Naive thymus-derived CD4-positive, alpha-beta T cell (primary cell): ENCODE measurements around the gene RGS8. TPM values are rescaled to one million over a fixed set of nuclear protein-coding genes. Genes with fewer than 3 reads are reported as not detected.
"Not testable (repeated sequence)": the region's sequence is repeated elsewhere in the genome, so short reads cannot be mapped to it uniquely, and the experiment has no call there.

Experiments
- ATAC-seq: fragments of 150-1000 bp; cut with Tn5 transposase; 2 replicates; pipeline ENCODE4 v1.10.0; 2021; ENCODE audit warnings: mild to moderate bottlenecking, moderate library complexity
- CTCF ChIA-PET: fragments of 350-600 bp; sonication (Branson Sonifier 250); formaldehyde crosslinking; loops from one replicate; lab custom pipeline; 2021; ENCODE audit warnings: antibody characterized with exemption; lab: Charles Lee
- POLR2A ChIA-PET: fragments of 350-600 bp; sonication (Branson Sonifier 250); formaldehyde crosslinking; loops from one replicate; lab custom pipeline; 2021; ENCODE audit warnings: antibody characterized with exemption, inconsistent platforms; lab: Charles Lee
- DNase-seq, 9 donors: peaks; one replicate each; pipeline versions ENCODE4 v3.0.0 to v3.0.0-alpha.2; 2020 to 2022; ENCODE audit warnings: mixed read lengths in 1 of 9
- H3K27ac ChIP-seq: one replicate; pipeline ENCODE4 v1.7.0; 2013; ENCODE audit warnings: mild to moderate bottlenecking, low read depth, low read length, moderate library complexity
- H3K27me3 ChIP-seq, 2 donors: one replicate each; pipeline ENCODE4 v1.7.0; 2013; ENCODE audit warnings: low read length in 2 of 2, mild to moderate bottlenecking in 2 of 2, moderate library complexity in 2 of 2; ENCODE audit not compliant: control insufficient read depth in 2 of 2, insufficient read depth in 2 of 2
- H3K36me3 ChIP-seq, 3 experiments: 1 replicate in 2 of 3; 2 replicates in 1 of 3; pipeline ENCODE4 v1.7.0; 2013; ENCODE audit warnings: low read length in 3 of 3, mild to moderate bottlenecking in 3 of 3, moderate library complexity in 1 of 3; ENCODE audit not compliant: insufficient read depth in 3 of 3, control insufficient read depth in 2 of 3
- H3K4me1 ChIP-seq, 2 donors: one replicate each; pipeline ENCODE4 v1.7.0; 2013; ENCODE audit warnings: low read length in 2 of 2, mild to moderate bottlenecking in 2 of 2, moderate library complexity in 1 of 2; ENCODE audit not compliant: control insufficient read depth in 2 of 2, insufficient read depth in 2 of 2
- H3K4me3 ChIP-seq: 2 replicates; pipeline ENCODE4 v1.7.0; 2013; ENCODE audit warnings: mild to moderate bottlenecking, low read length
- H3K9me3 ChIP-seq, 3 experiments: 1 replicate in 2 of 3; 2 replicates in 1 of 3; pipeline ENCODE4 v1.7.0; 2013; ENCODE audit warnings: low read length in 3 of 3; ENCODE audit not compliant: control insufficient read depth in 2 of 3
- H3K27ac Mint-ChIP-seq, 9 donors: one replicate each; pipeline ENCODE4 v1.8.0; 2020 to 2022; ENCODE audit warnings: mixed read lengths in 9 of 9, mild to moderate bottlenecking in 8 of 9, moderate library complexity in 5 of 9, inconsistent platforms in 2 of 9
- H3K27me3 Mint-ChIP-seq, 5 donors: one replicate each; pipeline ENCODE4 v1.8.0; 2021 to 2022; ENCODE audit warnings: mixed read lengths in 5 of 5, mild to moderate bottlenecking in 1 of 5
- H3K36me3 Mint-ChIP-seq, 5 donors: one replicate each; pipeline ENCODE4 v1.8.0; 2020 to 2022; ENCODE audit warnings: mixed read lengths in 5 of 5, mild to moderate bottlenecking in 3 of 5, inconsistent platforms in 1 of 5
- H3K4me1 Mint-ChIP-seq, 7 donors: one replicate each; pipeline ENCODE4 v1.8.0; 2020 to 2022; ENCODE audit warnings: mixed read lengths in 7 of 7, mild to moderate bottlenecking in 3 of 7, inconsistent platforms in 1 of 7
- H3K4me3 Mint-ChIP-seq, 10 donors: one replicate each; pipeline ENCODE4 v1.8.0; 2020 to 2022; ENCODE audit warnings: mild to moderate bottlenecking in 10 of 10, mixed read lengths in 10 of 10, moderate library complexity in 6 of 10, inconsistent platforms in 2 of 10
- H3K9me3 Mint-ChIP-seq, 11 donors: one replicate each; pipeline ENCODE4 v1.8.0; 2020 to 2022; ENCODE audit warnings: mixed read lengths in 11 of 11, mild to moderate bottlenecking in 4 of 11, inconsistent platforms in 1 of 11, moderate library complexity in 1 of 11
- intact Hi-C, 2 donors: fragments of 100-400 bp; cut with micrococcal nuclease; formaldehyde crosslinking; loops; one replicate each; pipeline ENCODE4 v1.15.1; 2023
- polyA plus RNA-seq, 2 donors: library from polyadenylated mRNA; unstranded; fragments of 300-500 nt; fragmentation: Illumina TruSeq; gene quantifications; one replicate each; pipeline ENCODE4 v1.2.3, GENCODE V29; 2021
- total RNA-seq, 6 experiments: library from RNA in 5 of 6; stranded (reverse) in 5 of 6; gene quantifications; 1 replicate in 5 of 6; 2 replicates in 1 of 6; pipeline ENCODE4 v1.2.3 and lab custom pipeline; 2021 to 2026

Gene RGS8
- total and polyA plus RNA-seq, 7 experiments from 2014 or later: not detected

DNA sequence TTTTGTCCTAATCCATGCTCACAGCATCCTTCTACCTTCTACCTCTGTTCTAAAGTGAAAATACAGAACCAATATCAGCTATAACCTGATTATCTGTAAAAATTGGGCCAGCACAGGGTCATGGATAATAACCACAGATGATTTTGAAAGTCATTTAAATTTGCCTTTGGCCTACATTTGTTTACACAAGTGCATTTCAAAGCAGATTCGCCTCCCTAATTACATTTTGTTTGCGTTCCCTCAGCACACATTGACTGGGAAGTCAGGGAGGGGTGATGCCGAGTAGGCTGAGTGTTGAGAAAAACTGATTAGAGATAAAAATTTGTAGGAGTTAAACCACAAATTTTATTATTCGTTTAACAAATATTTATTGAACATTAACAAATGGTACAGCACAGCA is 19.2 kb upstream of the RGS8 start:
- H3K27me3 Mint-ChIP-seq: peaks cover 9 to 20% (median 15%) of the 10 kb centered on the region in 5 donors
- Histone ChIP-seq H3K36me3 (no peaks in the 10 kb centered on the region), H3K4me1 (no peaks in the 10 kb centered on the region), H3K27ac (no peak overlapping the region), H3K9me3 (no peaks in the 10 kb centered on the region), H3K27me3 (no peaks in the 10 kb centered on the region), H3K4me3 (no peak overlapping the region)
- intact Hi-C loops: no loop called here
- no peaks in the 10 kb centered on the region for H3K4me1 Mint-ChIP-seq
- DNase-seq (no peak), ATAC-seq (no peak)
- H3K4me3 Mint-ChIP-seq: no peak overlapping the region
- ChIA-PET CTCF (no interaction called here), POLR2A (no interaction called here)
- H3K36me3 Mint-ChIP-seq: peaks cover 0 to 1% (median 0%) of the 10 kb centered on the region in 5 donors
- no peaks in the 10 kb centered on the region for H3K9me3 Mint-ChIP-seq
- H3K27ac Mint-ChIP-seq: no peak overlapping the region

DNA sequence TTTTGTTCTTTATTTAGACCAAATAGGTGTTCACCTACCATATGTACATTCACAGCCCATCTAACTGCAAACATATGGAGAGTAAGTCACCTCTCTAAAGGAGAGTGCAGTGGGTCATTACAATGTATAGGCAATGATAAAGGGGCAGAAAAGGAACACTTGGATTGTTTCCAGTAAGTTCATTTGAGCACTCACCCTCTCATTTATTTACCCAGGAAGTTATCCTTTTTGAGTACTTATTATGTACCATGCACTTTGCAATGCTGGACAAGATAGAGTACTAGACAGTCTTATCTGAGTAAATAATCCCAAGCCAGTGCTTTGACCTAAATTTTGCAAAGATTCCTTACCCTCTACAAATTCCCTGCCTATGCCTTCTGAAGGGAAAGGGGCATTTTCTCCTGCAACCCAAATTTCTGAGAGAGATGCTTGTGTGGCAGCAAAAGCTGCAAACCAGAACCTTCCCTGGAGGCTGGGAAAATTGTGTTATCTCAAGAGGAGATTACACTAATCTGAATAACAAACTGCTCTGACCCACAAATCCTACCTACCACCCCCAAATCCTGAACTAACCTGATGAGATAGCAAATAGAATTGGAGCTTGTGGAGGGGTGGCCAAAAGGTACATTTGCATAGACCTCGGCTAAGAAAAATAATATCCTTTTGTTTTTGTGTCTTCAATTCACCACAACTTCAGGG is 18.6 kb upstream of the RGS8 start:
- no peak overlapping the region for H3K4me3 Mint-ChIP-seq
- H3K4me3 ChIP-seq: no peak overlapping the region
- no peaks in the 10 kb centered on the region for H3K27me3 ChIP-seq
- no peaks in the 10 kb centered on the region for H3K9me3 Mint-ChIP-seq
- no peak overlapping the region for H3K27ac ChIP-seq
- CTCF ChIA-PET: no interaction called here
- H3K27ac Mint-ChIP-seq: no peak overlapping the region
- intact Hi-C loops: no loop called here
- H3K4me1 ChIP-seq: no peaks in the 10 kb centered on the region
- POLR2A ChIA-PET: no interaction called here
- H3K36me3 ChIP-seq: no peaks in the 10 kb centered on the region
- no peaks in the 10 kb centered on the region for H3K9me3 ChIP-seq
- H3K36me3 Mint-ChIP-seq: peaks cover 0 to 1% (median 0%) of the 10 kb centered on the region in 5 donors
- DNase-seq (no peak), ATAC-seq (no peak)
- no peaks in the 10 kb centered on the region for H3K4me1 Mint-ChIP-seq
- H3K27me3 Mint-ChIP-seq: peaks cover 11 to 25% (median 16%) of the 10 kb centered on the region in 5 donors

DNA sequence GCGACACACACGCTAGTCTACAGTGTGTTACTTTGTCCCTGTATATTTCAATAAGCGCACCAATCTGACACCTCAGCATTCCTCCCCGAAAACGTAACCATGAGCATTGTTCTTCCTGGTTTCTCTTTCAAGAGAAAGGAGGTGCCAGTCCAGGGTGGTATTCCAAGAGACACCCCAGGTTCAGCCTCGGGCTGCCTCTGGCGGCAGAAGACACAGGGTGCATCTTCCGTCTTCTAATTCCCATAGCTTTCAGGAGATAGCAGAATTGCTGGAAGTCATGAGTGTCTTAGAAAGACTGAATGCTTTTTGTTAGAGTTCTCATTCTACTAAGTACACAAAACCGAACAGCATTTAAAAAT is 15.9 kb upstream of the RGS8 start:
- Histone ChIP-seq H3K27me3 (no peaks in the 10 kb centered on the region), H3K9me3 (no peaks in the 10 kb centered on the region), H3K36me3 (no peaks in the 10 kb centered on the region), H3K4me3 (no peak overlapping the region), H3K27ac (no peak overlapping the region), H3K4me1 (no peaks in the 10 kb centered on the region)
- no peaks in the 10 kb centered on the region for H3K9me3 Mint-ChIP-seq
- DNase-seq: no peak
- H3K4me1 Mint-ChIP-seq: no peaks in the 10 kb centered on the region
- no peak overlapping the region for H3K27ac Mint-ChIP-seq
- ChIA-PET CTCF (interaction anchor here (0.8 kb wide), 1 partner anchor 9 kb away, joined by 3 read pairs; no protein-coding TSS in a partner anchor), POLR2A (no interaction called here)
- H3K27me3 Mint-ChIP-seq: peaks cover 11 to 32% (median 20%) of the 10 kb centered on the region in 5 donors
- no peaks in the 10 kb centered on the region for H3K36me3 Mint-ChIP-seq
- intact Hi-C loops: no loop called here
- H3K4me3 Mint-ChIP-seq: no peak overlapping the region
- ATAC-seq: no peak

DNA sequence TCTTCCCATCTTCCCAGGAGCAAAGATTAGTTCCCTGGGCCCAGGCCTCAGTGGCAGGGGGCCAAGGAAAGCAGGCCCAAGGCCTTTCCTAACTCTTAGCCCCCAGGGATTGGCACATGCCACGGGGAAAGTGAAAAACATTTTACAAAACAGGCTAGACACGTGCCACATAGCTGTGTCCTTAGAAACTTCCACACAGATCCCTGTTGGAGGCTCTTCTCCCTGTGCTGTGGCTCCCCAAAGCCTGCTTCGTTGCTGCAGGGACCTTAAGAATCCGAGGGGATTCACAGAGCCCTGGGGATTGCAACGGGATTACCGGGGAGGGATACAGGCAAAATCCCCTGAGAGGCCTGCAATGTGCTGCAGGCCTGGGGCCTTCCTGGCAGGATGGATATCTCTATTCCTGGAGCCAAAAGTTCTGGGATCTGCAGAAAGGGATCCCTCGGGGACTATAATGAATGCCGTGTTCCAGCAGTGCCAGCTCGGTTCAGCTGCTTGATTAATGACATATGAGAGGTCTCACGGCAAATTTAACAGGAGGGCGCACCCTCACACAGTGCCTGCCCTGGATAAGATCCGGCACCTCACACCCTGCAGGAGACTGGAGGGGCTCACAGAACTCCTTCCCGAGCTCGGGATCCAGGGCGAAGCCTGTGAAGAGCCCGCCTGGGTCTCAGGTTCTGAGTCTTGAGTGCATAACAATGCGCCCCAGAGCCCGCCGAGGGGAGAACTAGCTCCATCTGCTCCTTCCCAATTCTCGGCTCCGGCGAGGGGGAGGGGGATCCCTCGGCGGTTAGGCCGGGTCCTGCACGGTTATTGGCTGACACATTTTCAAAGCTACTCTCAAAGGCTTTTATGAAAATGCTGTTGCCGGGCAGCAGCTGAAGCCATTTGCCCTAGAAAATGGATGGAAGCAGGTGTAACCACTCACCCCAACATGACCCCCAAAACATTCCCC is 15.3 kb upstream of the RGS8 start:
- no peaks in the 10 kb centered on the region for H3K36me3 ChIP-seq
- peaks cover 11 to 32% (median 20%) of the 10 kb centered on the region in 5 donors for H3K27me3 Mint-ChIP-seq
- intact Hi-C loops: no loop called here
- H3K9me3 ChIP-seq: no peaks in the 10 kb centered on the region
- no peak overlapping the region for H3K27ac Mint-ChIP-seq
- ChIA-PET POLR2A (no interaction called here), CTCF (interaction anchor here (0.8 kb wide), 1 partner anchor 9 kb away, joined by 3 read pairs; no protein-coding TSS in a partner anchor)
- no peaks in the 10 kb centered on the region for H3K27me3 ChIP-seq
- ATAC-seq (no peak), DNase-seq (no peak)
- no peaks in the 10 kb centered on the region for H3K4me1 ChIP-seq
- no peak overlapping the region for H3K27ac ChIP-seq
- H3K36me3 Mint-ChIP-seq: no peaks in the 10 kb centered on the region
- H3K4me3 ChIP-seq: no peak overlapping the region
- H3K4me1 Mint-ChIP-seq: no peaks in the 10 kb centered on the region
- H3K9me3 Mint-ChIP-seq: no peaks in the 10 kb centered on the region
- H3K4me3 Mint-ChIP-seq: no peak overlapping the region

DNA sequence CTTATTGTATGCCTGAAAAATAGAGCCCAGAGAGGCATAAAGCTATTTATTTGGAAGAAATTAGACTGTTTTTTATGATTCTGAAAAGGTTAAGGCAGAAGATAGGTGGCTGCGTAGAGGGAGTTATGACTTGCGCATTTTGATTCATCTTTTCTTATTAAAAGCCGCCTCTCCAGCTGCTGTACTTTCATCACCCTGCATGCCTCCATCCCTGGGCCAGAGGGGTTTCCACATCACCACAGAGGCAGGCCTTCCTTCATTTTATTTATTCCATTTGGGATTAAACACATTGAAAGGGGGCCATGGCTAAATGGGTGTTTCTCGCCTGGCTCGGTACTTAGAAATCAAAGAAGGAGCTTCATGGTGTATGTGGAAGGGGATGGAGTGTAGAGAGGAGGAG is 14.6 kb upstream of the RGS8 start:
- H3K27me3 ChIP-seq: no peaks in the 10 kb centered on the region
- no peak for DNase-seq
- no peak overlapping the region for H3K27ac ChIP-seq
- ChIA-PET POLR2A (no interaction called here), CTCF (no interaction called here)
- H3K4me1 Mint-ChIP-seq: no peaks in the 10 kb centered on the region
- no peaks in the 10 kb centered on the region for H3K9me3 Mint-ChIP-seq
- no peak for ATAC-seq
- no peaks in the 10 kb centered on the region for H3K36me3 Mint-ChIP-seq
- H3K36me3 ChIP-seq: no peaks in the 10 kb centered on the region
- H3K4me1 ChIP-seq: no peaks in the 10 kb centered on the region
- H3K27me3 Mint-ChIP-seq: peaks cover 11 to 32% (median 20%) of the 10 kb centered on the region in 5 donors
- intact Hi-C loops: no loop called here
- H3K4me3 ChIP-seq: no peak overlapping the region
- H3K27ac Mint-ChIP-seq: no peak overlapping the region
- H3K9me3 ChIP-seq: no peaks in the 10 kb centered on the region
- no peak overlapping the region for H3K4me3 Mint-ChIP-seq

DNA sequence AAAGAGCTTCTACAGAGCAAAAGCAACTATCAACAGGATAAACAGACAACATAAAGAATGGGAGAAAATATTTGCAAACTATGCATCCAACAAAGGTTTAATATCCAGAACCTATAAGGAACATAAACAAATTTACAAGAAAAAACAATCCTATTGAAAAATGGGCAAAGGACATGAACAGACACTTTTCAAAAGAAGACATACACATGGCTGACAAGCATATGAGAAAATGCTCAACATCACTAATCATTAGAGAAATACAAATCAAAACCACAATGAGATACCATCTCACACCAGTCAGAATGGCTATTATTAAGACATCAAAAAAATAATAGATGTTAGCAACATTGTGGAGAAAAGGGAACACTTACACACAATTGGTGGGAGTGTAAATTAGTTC is 8.8 kb upstream of the RGS8 start:
- H3K4me1 Mint-ChIP-seq, H3K27me3 ChIP-seq, H3K4me3 ChIP-seq, intact Hi-C loops, H3K27ac Mint-ChIP-seq, H3K4me3 Mint-ChIP-seq, H3K36me3 ChIP-seq, H3K4me1 ChIP-seq, H3K27ac ChIP-seq, CTCF ChIA-PET, DNase-seq, H3K9me3 ChIP-seq, POLR2A ChIA-PET, ATAC-seq, H3K36me3 Mint-ChIP-seq: not testable (repeated sequence)
- Mint-ChIP-seq H3K9me3 (peaks cover 0 to 23% (median 7%) of the 10 kb centered on the region in 11 donors), H3K27me3 (peaks cover 0 to 14% (median 8%) of the 10 kb centered on the region in 5 donors)
